Neural cell (in vitro differentiated cells): ENCODE data around the gene HOXB5. TPM values are rescaled to one million over a fixed set of nuclear protein-coding genes. Genes with fewer than 3 reads are reported as not detected.

Source experiments
- H2AFZ ChIP-seq: fragments of 200-600, 300-800 bp; sonication (generic), shearing (Covaris generic); 2 replicates; pipeline ENCODE4 v1.6.0; 2014; ENCODE audit warnings: low read depth, mild to moderate bottlenecking, antibody characterized with exemption, low read length, moderate library complexity
- H3F3A ChIP-seq: fragments of 200-600 bp; shearing (Covaris generic); 2 replicates; pipeline ENCODE4 v1.6.1; 2016; ENCODE audit warnings: mild to moderate bottlenecking, moderate library complexity, mixed read lengths, antibody characterized with exemption, low read length; ENCODE audit not compliant: insufficient read depth, poor library complexity, severe bottlenecking
- H3K27ac ChIP-seq: fragments of 200-600, 300-800 bp; sonication (generic), shearing (Covaris generic); 2 replicates; pipeline ENCODE4 v1.5.1; 2014; ENCODE audit warnings: mild to moderate bottlenecking, low read length, moderate library complexity
- H3K27me3 ChIP-seq: fragments of 300-800, 200-600 bp; sonication (generic), shearing (Covaris generic); 2 replicates; pipeline ENCODE4 v1.6.0; 2014; ENCODE audit warnings: mild to moderate bottlenecking, low read depth, low read length, moderate library complexity; ENCODE audit not compliant: insufficient read depth
- H3K36me3 ChIP-seq: fragments of 300-800, 200-600 bp; sonication (generic), shearing (Covaris generic); 2 replicates; pipeline ENCODE4 v1.5.1; 2014; ENCODE audit warnings: mild to moderate bottlenecking, antibody characterized with exemption, low read length, moderate library complexity; ENCODE audit not compliant: insufficient read depth
- H3K4me2 ChIP-seq: fragments of 300-800, 200-600 bp; sonication (generic), shearing (Covaris generic); 2 replicates; pipeline ENCODE4 v1.6.0; 2014; ENCODE audit warnings: mild to moderate bottlenecking, low read length
- H3K4me3 ChIP-seq: fragments of 300-800, 200-600 bp; sonication (generic), shearing (Covaris generic); 2 replicates; pipeline ENCODE4 v1.5.1; 2014; ENCODE audit warnings: mild to moderate bottlenecking, low read length, moderate library complexity
- H3K79me2 ChIP-seq: fragments of 200-600 bp; shearing (Covaris generic); replicated peaks from 2 replicates; pipeline ENCODE4 v1.6.0; 2014; ENCODE audit warnings: mild to moderate bottlenecking, low read length, moderate library complexity; ENCODE audit not compliant: insufficient read depth
- H3K9ac ChIP-seq: fragments of 300-800, 200-600 bp; sonication (generic), shearing (Covaris generic); 2 replicates; pipeline ENCODE4 v1.6.1; 2016; ENCODE audit warnings: mild to moderate bottlenecking, low read length, mixed read lengths
- H3K9me2 ChIP-seq: fragments of 200-600 bp; shearing (Covaris generic); 2 replicates; pipeline ENCODE4 v1.6.1; 2016; ENCODE audit warnings: mild to moderate bottlenecking, low read length, mixed read lengths; ENCODE audit not compliant: insufficient read depth
- H3K9me3 ChIP-seq: fragments of 200-600, 300-800 bp; sonication (generic), shearing (Covaris generic); 2 replicates; pipeline ENCODE4 v1.6.1; 2016; ENCODE audit warnings: mild to moderate bottlenecking, mixed run types, low read length, moderate library complexity, mixed read lengths
- H4K20me1 ChIP-seq: fragments of 200-600 bp; shearing (Covaris generic); 2 replicates; pipeline ENCODE4 v1.6.1; 2016; ENCODE audit warnings: mild to moderate bottlenecking, mixed run types; ENCODE audit not compliant: insufficient read depth
- EP300 ChIP-seq: fragments of 450-650 bp; conservative IDR thresholded peaks from 2 replicates; pipeline ENCODE4 v1.6.1; 2014; ENCODE audit warnings: antibody characterized with exemption, mild to moderate bottlenecking, moderate library complexity; ENCODE audit not compliant: poor library complexity, severe bottlenecking
- EZH2 ChIP-seq: fragments of 200-600, 300-800 bp; shearing (Covaris generic), sonication (generic); IDR thresholded peaks from 2 replicates; pipeline ENCODE4 v1.6.1; 2014; ENCODE audit warnings: antibody characterized with exemption, low read length, borderline replicate concordance, mild to moderate bottlenecking; ENCODE audit not compliant: insufficient read depth, poor library complexity, severe bottlenecking
- MXI1 ChIP-seq: fragments of 450-650 bp; conservative IDR thresholded peaks from 2 replicates; pipeline ENCODE4 v1.6.1; 2014; ENCODE audit warnings: antibody characterized with exemption, mild to moderate bottlenecking; ENCODE audit not compliant: poor library complexity, severe bottlenecking
- POLR2AphosphoS5 ChIP-seq: IDR thresholded peaks from 2 replicates; pipeline ENCODE4 v1.6.1; 2012
- RAD21 ChIP-seq: fragments of 450-650 bp; conservative IDR thresholded peaks from 2 replicates; pipeline ENCODE4 v1.6.1; 2014; ENCODE audit warnings: antibody characterized with exemption, mild to moderate bottlenecking, moderate library complexity
- SMC3 ChIP-seq: fragments of 450-650 bp; conservative IDR thresholded peaks from 2 replicates; pipeline ENCODE4 v1.6.1; 2014; ENCODE audit warnings: antibody characterized with exemption, mild to moderate bottlenecking, moderate library complexity; ENCODE audit not compliant: poor library complexity
- TAF1 ChIP-seq: IDR thresholded peaks from 2 replicates; pipeline ENCODE4 v1.6.1; 2012; ENCODE audit warnings: low read depth
- polyA plus RNA-seq: library from polyadenylated mRNA; depleted of rRNA; stranded (reverse); fragments of >200 nt; gene quantifications from 2 replicates; pipeline ENCODE4 v1.2.3, GENCODE V29; 2014
- TF ChIP-seq, protein P1 (sequence below): IDR thresholded peaks from 2 replicates; pipeline ENCODE4 v1.6.1; 2012; ENCODE audit warnings: borderline replicate concordance
- TF ChIP-seq, protein P2 (sequence below): fragments of 450-650 bp; IDR thresholded peaks from 2 replicates; pipeline ENCODE4 v1.5.1; 2014; ENCODE audit warnings: antibody characterized with exemption, mild to moderate bottlenecking, moderate library complexity; ENCODE audit not compliant: poor library complexity, severe bottlenecking

HOXB5 gene
- polyA plus RNA-seq, 1 donor from 2014 or later: not detected

DNA sequence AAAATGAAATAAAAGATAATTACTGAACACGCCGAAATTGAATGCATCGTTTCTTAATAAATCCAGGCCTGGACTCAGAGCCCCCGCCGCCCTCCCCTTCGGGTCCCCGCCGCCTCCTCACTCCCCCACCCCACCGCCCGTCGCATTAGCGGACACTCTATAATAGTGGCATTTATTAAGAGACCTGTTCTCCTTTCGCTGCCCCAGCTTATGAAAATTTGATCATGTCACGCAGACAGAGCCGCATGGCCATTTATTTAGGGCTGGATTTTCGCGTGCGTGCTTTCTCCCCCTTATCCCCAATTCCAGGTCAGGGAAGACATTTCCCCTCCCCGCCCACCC is 42.4 kb downstream of the HOXB5 start:
- H3K9me2 ChIP-seq: no peaks in the 10 kb centered on the region
- peaks cover 99% of the 10 kb centered on the region for H3K27me3 ChIP-seq
- no peak overlapping the region for H3K4me3 ChIP-seq
- H2AFZ ChIP-seq: no peak overlapping the region
- H3K36me3 ChIP-seq: no peaks in the 10 kb centered on the region
- H3K4me2 ChIP-seq: no peak overlapping the region
- H3F3A ChIP-seq: no peaks in the 10 kb centered on the region
- no peaks in the 10 kb centered on the region for H3K79me2 ChIP-seq
- H3K9me3 ChIP-seq: no peaks in the 10 kb centered on the region
- no peak overlapping the region for H3K9ac ChIP-seq
- no peaks in the 10 kb centered on the region for H4K20me1 ChIP-seq
- TF ChIP-seq, protein P1, sequence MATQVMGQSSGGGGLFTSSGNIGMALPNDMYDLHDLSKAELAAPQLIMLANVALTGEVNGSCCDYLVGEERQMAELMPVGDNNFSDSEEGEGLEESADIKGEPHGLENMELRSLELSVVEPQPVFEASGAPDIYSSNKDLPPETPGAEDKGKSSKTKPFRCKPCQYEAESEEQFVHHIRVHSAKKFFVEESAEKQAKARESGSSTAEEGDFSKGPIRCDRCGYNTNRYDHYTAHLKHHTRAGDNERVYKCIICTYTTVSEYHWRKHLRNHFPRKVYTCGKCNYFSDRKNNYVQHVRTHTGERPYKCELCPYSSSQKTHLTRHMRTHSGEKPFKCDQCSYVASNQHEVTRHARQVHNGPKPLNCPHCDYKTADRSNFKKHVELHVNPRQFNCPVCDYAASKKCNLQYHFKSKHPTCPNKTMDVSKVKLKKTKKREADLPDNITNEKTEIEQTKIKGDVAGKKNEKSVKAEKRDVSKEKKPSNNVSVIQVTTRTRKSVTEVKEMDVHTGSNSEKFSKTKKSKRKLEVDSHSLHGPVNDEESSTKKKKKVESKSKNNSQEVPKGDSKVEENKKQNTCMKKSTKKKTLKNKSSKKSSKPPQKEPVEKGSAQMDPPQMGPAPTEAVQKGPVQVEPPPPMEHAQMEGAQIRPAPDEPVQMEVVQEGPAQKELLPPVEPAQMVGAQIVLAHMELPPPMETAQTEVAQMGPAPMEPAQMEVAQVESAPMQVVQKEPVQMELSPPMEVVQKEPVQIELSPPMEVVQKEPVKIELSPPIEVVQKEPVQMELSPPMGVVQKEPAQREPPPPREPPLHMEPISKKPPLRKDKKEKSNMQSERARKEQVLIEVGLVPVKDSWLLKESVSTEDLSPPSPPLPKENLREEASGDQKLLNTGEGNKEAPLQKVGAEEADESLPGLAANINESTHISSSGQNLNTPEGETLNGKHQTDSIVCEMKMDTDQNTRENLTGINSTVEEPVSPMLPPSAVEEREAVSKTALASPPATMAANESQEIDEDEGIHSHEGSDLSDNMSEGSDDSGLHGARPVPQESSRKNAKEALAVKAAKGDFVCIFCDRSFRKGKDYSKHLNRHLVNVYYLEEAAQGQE: no peak
- no peak for TF ChIP-seq MXI1
- no peak for TF ChIP-seq EZH2
- no peak overlapping the region for H3K27ac ChIP-seq

DNA sequence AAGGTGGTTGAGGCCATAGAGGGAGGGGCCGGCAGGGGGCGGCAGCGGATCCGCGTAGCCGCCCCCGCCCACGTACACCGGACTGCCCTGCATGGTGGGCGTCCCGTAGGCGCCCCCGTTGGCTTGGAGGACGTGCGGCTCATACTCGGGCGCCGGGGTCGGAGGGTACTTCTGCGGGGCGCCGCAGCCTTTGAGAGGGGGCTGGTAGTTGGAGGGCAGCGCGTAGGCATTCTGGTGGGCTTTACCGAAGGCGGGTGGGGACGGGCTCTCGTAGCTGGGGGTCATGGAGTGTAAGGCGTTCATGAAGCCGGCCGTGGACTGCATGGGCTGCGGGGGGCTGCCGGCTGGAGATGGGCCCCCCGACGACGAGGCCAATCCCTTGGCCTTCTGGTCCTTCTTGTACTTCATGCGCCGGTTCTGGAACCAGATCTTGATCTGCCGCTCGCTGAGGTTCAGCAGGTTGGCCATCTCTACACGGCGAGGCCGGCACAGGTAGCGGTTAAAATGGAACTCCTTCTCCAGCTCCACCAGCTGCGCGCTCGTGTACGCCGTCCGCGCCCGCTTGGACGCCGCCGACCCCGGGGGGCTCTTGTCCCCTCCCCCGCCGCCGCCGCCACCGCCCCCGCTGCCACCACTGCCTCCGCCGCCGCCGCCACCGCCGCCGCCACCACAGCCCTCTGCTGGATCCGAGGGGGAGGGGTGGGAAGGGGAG is 42.9 kb downstream of the HOXB5 start:
- TF ChIP-seq TAF1 (no peak), POLR2AphosphoS5 (no peak), EZH2 (no peak), MXI1 (no peak), RAD21 (no peak), EP300 (no peak), SMC3 (no peak)
- TF ChIP-seq, protein P1: no peak
- TF ChIP-seq, protein P2, sequence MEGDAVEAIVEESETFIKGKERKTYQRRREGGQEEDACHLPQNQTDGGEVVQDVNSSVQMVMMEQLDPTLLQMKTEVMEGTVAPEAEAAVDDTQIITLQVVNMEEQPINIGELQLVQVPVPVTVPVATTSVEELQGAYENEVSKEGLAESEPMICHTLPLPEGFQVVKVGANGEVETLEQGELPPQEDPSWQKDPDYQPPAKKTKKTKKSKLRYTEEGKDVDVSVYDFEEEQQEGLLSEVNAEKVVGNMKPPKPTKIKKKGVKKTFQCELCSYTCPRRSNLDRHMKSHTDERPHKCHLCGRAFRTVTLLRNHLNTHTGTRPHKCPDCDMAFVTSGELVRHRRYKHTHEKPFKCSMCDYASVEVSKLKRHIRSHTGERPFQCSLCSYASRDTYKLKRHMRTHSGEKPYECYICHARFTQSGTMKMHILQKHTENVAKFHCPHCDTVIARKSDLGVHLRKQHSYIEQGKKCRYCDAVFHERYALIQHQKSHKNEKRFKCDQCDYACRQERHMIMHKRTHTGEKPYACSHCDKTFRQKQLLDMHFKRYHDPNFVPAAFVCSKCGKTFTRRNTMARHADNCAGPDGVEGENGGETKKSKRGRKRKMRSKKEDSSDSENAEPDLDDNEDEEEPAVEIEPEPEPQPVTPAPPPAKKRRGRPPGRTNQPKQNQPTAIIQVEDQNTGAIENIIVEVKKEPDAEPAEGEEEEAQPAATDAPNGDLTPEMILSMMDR: no peak
- H2AFZ ChIP-seq: no peak overlapping the region
- H3K9ac ChIP-seq: no peak overlapping the region
- H3K36me3 ChIP-seq: no peaks in the 10 kb centered on the region
- H4K20me1 ChIP-seq: no peaks in the 10 kb centered on the region
- no peak overlapping the region for H3K27ac ChIP-seq
- no peaks in the 10 kb centered on the region for H3K9me3 ChIP-seq
- H3K27me3 ChIP-seq: peaks cover 99% of the 10 kb centered on the region
- no peak overlapping the region for H3K4me2 ChIP-seq
- no peak overlapping the region for H3K4me3 ChIP-seq
- no peaks in the 10 kb centered on the region for H3F3A ChIP-seq
- no peaks in the 10 kb centered on the region for H3K9me2 ChIP-seq
- no peaks in the 10 kb centered on the region for H3K79me2 ChIP-seq
